Adrenal gland (tissue), 12 donors: Measurements from ENCODE around the gene ZNF518A. TPM values are rescaled to one million over a fixed set of nuclear protein-coding genes. Genes with fewer than 3 reads are reported as not detected.

ENCODE experiments used
- DNase-seq, 7 donors: peaks; one replicate each; pipeline ENCODE4 v3.0.0-alpha.2; 2019 to 2020
- H3K27ac ChIP-seq, 5 donors: fragments of 200-600 bp; sonication (generic) in 4 of 5; 1 replicate in 3 of 5; 2 replicates in 2 of 5; pipeline versions ENCODE4 v1.5.1 to v1.8.0; 2016 to 2020; ENCODE audit warnings: mild to moderate bottlenecking in 1 of 5
- H3K27me3 ChIP-seq: fragments of 200-600 bp; 2 replicates; pipeline ENCODE4 v1.8.0; 2021
- H3K36me3 ChIP-seq, 2 donors: fragments of 200-600 bp; replicated peaks in 1 of 2; 1 replicate in 1 of 2; 2 replicates in 1 of 2; pipeline versions ENCODE4 v1.5.1 to v1.8.0; 2018 to 2022
- H3K4me1 ChIP-seq, 2 donors: fragments of 200-600 bp; replicated peaks in 1 of 2; 1 replicate in 1 of 2; 2 replicates in 1 of 2; pipeline versions ENCODE4 v1.5.1 to v1.8.0; 2018 to 2021
- H3K4me3 ChIP-seq, 4 donors: fragments of 200-600 bp; sonication (generic) in 3 of 4; one replicate each; pipeline ENCODE4 v1.5.1; 2016 to 2018
- H3K9me3 ChIP-seq, 3 donors: fragments of 200-600 bp; sonication (generic) in 1 of 3; replicated peaks in 1 of 3; 1 replicate in 2 of 3; 2 replicates in 1 of 3; pipeline versions ENCODE4 v1.5.1 to v1.8.0; 2016 to 2021
- CTCF ChIP-seq, 6 experiments: fragments of 450-650 bp in 4 of 6; fragments of 200-600 bp in 2 of 6; sonication (generic) in 1 of 6; IDR thresholded peaks; 1 replicate in 5 of 6; 2 replicates in 1 of 6; pipeline versions ENCODE4 v1.5.1 to v1.8.0; 2016 to 2021; ENCODE audit warnings: antibody characterized with exemption in 6 of 6, mild to moderate bottlenecking in 2 of 6, moderate library complexity in 1 of 6
- POLR2A ChIP-seq, 2 donors: fragments of 450-650 bp; IDR thresholded peaks; one replicate each; pipeline ENCODE4 v1.6.1; 2017; ENCODE audit warnings: antibody characterized with exemption in 2 of 2, mild to moderate bottlenecking in 2 of 2, moderate library complexity in 1 of 2
- WGBS, 4 donors: extraction: QIAGEN DNeasy Blood & Tissue Kit in 2 of 4; methylation state at CpG; one replicate each; pipeline versions ENCODE4 v1.1.5 to v1.1.7; 2013 to 2017; 5-methylcytosine and 5-hydroxymethylcytosine counted together
- intact Hi-C, 2 donors: fragments of 100-400 bp; cut with DNase I; formaldehyde crosslinking; loops; one replicate each; pipeline versions ENCODE4 v1.14.1 to v1.15.0; 2022 to 2023
- polyA plus RNA-seq, 3 donors: library from polyadenylated mRNA; stranded (reverse); fragments of 200-250 nt in 2 of 3; fragments of 350-450 nt in 1 of 3; fragmentation: Illumina TruSeq in 1 of 3; extraction: RNeasy Lipid Tissue Mini Kit (QIAGEN cat#74804) in 1 of 3; gene quantifications; one replicate each; pipeline ENCODE4 v1.2.3, GENCODE V29; 2013 to 2014
- total RNA-seq, 9 donors: library from RNA; depleted of rRNA in 4 of 9; stranded (reverse); fragments of >200 nt in 4 of 9; fragments of 120-200 nt in 1 of 9; fragmentation: NEBNext Ultra II Directional in 1 of 9; extraction: Animal tissue kit (Norgen Biotek cat#: 25700) in 1 of 9; gene quantifications; one replicate each; pipeline versions ENCODE4 v1.1.0 to v1.2.4, GENCODE V29; 2013 to 2023
- donor health status: healthy with polysubstance abuse.
- donor health status: Bipolar disorder and iron deficiency.
- donor health status: DM: yes; HTN: yes; CAD: no.
- donor health status: DM: no; HTN: no; CAD: no.
- donor health status: DM: no; HTN: no; CAD: no.
- donor health status: DM: yes; HTN: yes; CAD: no.

Gene ZNF518A
- total and polyA plus RNA-seq, 12 donors, result 6.3 to 56.0 (median 13.9) TPM

DNA sequence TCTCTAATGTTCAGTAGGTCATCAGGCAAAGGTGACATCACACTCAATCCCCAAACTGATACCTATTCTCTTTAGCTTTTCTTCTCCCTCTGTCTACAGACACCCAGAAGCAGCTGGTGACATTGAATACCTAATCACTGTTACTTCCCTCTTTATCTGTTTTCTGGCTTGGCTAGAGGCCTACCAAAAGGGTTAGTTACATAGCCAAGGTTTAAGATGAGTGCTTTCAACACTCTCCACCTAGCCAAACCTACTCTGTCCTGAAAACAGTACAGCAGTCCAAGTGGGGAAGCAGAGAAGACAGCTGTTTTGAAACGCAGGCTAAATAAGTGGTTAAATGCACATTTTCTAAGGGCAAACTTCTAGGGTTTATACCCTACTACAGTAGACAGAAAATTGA lies 47.3 kb upstream of the ZNF518A start:
- TF ChIP-seq POLR2A (IDR thresholded peaks at IDR 0.05) (no peak), CTCF (IDR thresholded peaks at IDR 0.05) (no peak)
- no peak for DNase-seq
- H3K27me3 ChIP-seq, result no peaks in the 10 kb centered on the region
- 87 to 94% (median 91%) methylated on average over 1 of the region's 1 CpG for WGBS, 4 donors
- H3K4me1 ChIP-seq, result no peaks in the 10 kb centered on the region
- no peaks in the 10 kb centered on the region for H3K9me3 ChIP-seq
- intact Hi-C loops, result no loop called here
- H3K36me3 ChIP-seq, result no peaks in the 10 kb centered on the region
- H3K27ac ChIP-seq, result no peak overlapping the region
- no peak overlapping the region for H3K4me3 ChIP-seq

- H3K4me3 ChIP-seq, result peak overlapping the region in 2 of 4 donors; percentile 58 to 78
- TF ChIP-seq CTCF (IDR thresholded peaks at IDR 0.05), result no peak
- TF ChIP-seq POLR2A (IDR thresholded peaks at IDR 0.05), result no peak
- WGBS, 4 donors, result 94 to 97% (median 95%) methylated on average over 2 of the region's 2 CpGs
- intact Hi-C loops, result no loop called here
- H3K36me3 ChIP-seq, result no peaks in the 10 kb centered on the region
- no peaks in the 10 kb centered on the region for H3K9me3 ChIP-seq
- H3K27me3 ChIP-seq, result peaks cover 10% of the 10 kb centered on the region
- DNase-seq, result no peak
- no peak overlapping the region for H3K27ac ChIP-seq
- H3K4me1 ChIP-seq, result no peaks in the 10 kb centered on the region
Measured at GRCh38 chr10:96089116-96089515, 41.0 kb upstream of the ZNF518A start.

DNA sequence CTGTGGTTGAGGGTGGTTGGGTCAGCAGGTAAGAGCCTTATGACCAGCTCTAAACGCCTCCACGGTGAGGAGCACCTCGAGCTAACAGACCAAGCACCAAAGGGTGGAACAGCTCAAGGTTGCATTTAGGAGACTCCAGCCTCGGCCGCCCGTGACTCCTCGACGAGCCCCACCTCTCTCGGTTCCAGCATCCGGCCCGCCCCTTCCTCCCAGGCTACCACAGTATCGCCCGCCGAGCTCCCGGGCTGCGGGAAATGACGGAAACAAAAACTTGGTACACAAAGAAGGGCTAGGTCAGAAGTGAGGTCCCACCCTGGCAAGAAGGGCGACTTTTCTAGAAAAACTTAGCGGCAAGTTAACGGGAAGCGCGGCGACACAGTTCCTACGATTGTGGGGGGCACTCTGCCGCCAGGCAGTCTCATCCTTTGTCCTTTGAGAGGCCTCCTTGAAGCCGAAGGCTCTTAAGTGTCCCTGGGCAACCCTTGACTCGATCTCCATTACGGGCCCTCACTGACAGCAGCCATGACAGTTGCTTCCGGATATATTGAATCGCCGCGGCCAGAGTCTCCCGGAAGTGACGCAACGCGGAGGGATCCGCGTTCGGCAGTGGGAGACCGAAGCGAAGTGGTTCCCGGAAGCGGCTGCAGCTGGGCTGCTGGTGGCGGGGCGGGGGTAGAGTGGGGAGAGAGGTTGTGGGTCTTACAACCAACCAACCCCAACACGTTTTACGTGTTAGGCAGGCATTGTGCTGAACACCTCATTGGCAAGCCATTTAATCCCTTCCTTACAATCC lies 40.2 kb upstream of the ZNF518A start:
- Histone ChIP-seq H3K36me3 (no peaks in the 10 kb centered on the region), H3K4me1 (no peaks in the 10 kb centered on the region), H3K9me3 (no peaks in the 10 kb centered on the region), H3K4me3 (peak overlapping the region; percentile 8 to 78 (median 34)), H3K27me3 (peaks cover 12% of the 10 kb centered on the region), H3K27ac (peak overlapping the region; percentile 8 to 94 (median 89))
- 1 to 3% (median 2%) methylated on average over 15 to 47 of the region's 47 CpGs for WGBS, 4 donors
- TF ChIP-seq POLR2A (IDR thresholded peaks at IDR 0.05) (peak; percentile 23 to 53), CTCF (IDR thresholded peaks at IDR 0.05) (no peak)
- intact Hi-C loops, result loop anchor here in 1 of 2 donors (5.0 kb wide), 1 partner anchor 37 kb away; no protein-coding TSS in a partner anchor
- DNase-seq, result peak; percentile 89 to 98 (median 95)

DNA sequence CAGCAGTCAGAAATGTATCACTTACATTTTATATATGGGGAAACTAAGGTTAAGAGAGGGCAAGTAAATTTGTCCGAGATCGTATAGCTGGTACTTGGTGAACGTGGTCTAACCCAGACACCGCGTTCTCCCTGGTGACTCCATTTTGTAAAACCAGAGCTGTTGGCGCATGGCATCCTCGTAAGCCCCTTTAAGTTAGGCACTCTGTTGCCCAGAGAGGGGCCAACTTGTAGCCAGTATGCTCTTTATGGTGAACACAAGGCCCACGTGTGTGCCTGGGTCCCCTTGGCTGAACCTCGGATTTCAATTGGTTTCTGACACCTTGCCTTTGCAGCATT lies 39.7 kb upstream of the ZNF518A start:
- H3K27ac ChIP-seq, result peak overlapping the region in 4 of 5 donors; percentile 78 to 94 (median 90)
- peaks cover 16% of the 10 kb centered on the region for H3K27me3 ChIP-seq
- peak in 2 of 7 donors; percentile 3 to 26 for DNase-seq
- intact Hi-C loops, result loop anchor here in 1 of 2 donors (5.0 kb wide), 1 partner anchor 37 kb away; no protein-coding TSS in a partner anchor
- H3K4me3 ChIP-seq, result peak overlapping the region; percentile 8 to 78 (median 34)
- TF ChIP-seq POLR2A (IDR thresholded peaks at IDR 0.05) (no peak), CTCF (IDR thresholded peaks at IDR 0.05) (no peak)
- H3K36me3 ChIP-seq, result no peaks in the 10 kb centered on the region
- no peaks in the 10 kb centered on the region for H3K9me3 ChIP-seq
- WGBS, 4 donors, result 69 to 80% (median 76%) methylated on average over 8 to 9 of the region's 9 CpGs
- no peaks in the 10 kb centered on the region for H3K4me1 ChIP-seq
